HG02610 (cell line): ENCODE measurements around the gene ERF.

Experiments used
- ATAC-seq: cut with Tn5 transposase; IDR thresholded peaks from one replicate; pipeline ENCODE4 v1.9.1; 2021; ENCODE audit warnings: mild to moderate bottlenecking, moderate library complexity; ENCODE audit not compliant: unreplicated experiment

Gene ERF

DNA sequence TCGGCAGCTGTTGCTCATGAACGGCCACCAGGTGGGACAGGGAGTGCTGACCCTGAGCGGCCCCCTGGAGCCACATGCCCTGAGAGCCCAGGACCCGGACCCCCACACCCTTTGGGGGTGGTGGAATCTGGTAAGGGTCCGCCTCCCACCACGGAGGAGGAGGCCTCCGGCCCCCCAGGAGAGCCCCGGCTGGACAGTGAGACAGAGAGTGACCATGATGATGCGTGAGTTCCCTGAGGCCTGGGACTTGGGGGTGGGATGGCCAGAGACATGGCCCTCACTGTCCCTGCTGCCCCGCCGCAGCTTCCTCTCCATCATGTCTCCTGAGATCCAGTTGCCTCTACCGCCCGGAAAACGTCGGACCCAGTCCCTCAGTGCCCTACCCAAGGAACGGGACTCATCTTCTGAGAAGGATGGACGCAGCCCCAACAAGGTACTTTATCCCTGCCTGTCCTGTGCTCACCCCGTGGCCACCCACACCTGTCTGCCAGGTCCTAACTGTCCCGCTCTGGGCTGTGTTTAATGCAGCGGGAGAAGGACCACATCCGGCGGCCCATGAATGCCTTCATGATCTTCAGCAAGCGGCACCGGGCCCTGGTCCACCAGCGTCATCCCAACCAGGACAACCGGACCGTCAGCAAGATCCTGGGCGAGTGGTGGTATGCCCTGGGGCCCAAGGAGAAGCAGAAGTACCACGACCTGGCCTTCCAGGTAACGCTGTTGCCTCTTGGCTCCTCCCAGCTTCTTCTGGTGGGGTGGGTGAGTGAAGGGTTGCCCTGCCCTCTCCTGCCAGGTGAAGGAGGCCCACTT is 32.3 kb upstream of the ERF start:
- ATAC-seq, result no peak

DNA sequence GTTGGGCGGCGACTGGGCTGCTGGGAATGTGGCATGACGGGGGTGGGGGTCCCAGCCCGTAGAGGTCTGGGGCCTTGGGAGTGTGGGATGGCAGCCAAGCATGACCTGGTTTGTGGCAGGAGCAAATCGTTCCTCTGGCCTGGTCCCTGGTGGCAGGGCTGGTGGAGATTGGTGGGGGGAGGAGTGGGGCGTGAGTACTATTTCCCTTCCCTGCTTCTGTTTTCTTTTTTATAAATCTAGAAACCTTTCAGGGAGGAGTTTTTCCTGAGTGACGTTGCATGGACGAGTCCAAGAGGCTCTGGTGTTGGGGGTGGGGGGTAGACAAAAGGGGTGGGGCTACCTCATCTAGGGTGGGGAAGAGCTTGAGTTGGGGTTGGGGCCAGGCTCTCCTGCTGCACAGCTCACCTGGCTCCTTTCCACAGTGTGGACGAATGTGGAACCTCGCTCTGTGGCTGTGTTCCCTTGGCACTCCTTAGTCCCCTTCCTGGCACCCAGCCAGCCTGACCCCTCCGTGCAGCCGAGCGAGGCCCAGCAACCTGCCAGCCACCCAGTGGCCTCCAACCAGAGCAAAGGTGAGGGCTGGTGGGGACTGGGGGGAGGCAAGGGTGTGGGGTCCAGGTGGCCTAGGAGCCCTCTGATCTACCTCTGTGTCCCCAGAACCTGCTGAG is 31.6 kb upstream of the ERF start:
- no peak for ATAC-seq

DNA sequence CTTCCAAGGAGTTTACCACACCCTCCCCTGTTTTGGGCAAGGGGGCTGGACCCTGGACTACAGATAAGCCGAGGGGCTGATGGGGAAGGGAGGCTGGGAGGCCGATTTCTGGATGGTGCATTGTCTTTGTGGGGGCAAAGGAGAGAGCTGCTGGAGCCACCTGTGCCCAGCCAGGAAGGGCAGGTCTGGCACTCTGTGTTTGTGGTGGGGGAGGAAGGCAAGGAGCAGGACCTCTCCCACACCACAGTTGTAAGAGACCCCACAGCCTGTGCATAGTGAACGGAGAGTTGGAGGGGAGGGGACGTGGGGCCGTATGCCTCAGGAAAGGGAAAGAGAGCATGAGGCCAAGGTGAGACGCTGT is 31.0 kb upstream of the ERF start:
- no peak for ATAC-seq

DNA sequence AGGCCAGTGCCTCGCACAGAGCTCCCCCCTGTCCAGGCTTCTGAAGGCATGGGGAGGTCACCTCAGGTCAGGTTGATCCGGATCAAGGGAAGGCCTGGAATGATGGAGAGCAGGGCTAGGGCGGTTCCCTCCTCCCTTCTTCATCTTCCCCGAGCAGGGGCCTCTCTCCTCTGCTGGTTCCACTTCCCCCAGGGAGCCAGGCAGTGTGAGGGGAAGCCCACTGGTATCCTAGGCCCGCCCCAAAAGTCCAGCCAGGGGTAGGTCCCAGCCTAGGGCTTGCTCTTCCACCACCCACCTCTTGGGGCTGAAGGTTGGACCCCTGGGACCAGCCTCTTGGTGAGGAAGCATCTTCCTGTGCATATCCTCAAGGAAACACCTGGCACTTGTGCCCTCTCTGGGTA is 30.6 kb upstream of the ERF start:
- no peak for ATAC-seq

DNA sequence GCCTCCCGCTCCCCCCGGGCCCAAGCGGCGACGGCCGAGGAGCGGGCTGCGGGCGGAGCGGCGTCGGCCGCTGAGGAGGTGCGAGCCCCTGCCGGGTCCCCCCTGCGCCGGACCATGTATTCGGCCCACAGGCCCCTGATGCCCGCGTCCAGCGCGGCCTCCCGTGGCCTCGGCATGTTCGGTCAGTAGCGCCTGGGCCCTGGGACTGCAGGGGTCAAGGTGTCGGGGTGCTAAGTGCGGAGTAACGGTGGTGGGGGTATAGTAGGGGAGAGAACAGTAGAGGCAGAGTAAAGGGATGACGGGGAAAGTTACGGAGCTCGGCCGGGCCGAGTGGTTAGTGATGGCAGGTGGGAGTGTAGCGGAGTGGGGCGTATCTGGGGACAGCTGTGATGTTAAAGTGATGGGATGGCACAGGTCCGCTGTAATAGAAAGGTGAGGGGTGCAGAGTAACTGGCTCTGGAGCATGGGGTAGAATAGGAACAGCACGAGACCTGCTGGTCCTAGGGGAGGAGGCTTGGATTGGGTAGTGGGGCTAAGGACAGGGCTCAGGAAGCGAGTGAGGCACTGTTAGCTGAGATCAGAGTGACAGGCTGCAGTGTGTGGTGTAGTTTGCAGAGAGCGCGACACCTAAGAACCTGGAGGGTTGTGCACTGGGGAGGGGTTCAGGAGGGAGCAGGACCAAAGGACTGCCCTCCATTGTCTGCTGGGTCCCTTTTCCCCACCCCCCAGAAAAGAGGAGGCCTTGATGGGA is 29.8 kb upstream of the ERF start:
- no peak for ATAC-seq

DNA sequence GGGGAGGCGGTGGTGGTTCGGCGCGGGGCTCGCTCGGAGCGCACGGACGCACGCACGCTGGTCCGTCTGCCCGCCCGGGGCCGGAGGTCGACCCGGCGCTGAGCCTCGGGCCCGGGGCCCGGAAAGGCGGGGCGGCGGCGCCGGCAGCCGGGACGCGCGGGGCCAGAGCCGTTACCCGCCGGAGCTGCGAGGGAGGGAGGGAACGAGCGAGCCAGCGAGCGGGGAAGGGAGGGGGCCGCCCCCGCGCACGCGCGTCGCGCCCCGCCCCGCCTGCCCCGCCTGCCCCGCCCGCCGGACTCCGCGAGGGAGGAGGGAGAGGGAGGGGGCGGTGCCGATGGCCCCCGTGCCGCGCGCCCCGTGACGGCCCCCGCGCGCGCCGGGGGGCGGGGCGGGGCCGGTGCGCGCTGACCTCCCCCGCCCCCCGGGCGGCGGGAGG is 29.2 kb upstream of the ERF start:
- peak; percentile 25 for ATAC-seq

DNA sequence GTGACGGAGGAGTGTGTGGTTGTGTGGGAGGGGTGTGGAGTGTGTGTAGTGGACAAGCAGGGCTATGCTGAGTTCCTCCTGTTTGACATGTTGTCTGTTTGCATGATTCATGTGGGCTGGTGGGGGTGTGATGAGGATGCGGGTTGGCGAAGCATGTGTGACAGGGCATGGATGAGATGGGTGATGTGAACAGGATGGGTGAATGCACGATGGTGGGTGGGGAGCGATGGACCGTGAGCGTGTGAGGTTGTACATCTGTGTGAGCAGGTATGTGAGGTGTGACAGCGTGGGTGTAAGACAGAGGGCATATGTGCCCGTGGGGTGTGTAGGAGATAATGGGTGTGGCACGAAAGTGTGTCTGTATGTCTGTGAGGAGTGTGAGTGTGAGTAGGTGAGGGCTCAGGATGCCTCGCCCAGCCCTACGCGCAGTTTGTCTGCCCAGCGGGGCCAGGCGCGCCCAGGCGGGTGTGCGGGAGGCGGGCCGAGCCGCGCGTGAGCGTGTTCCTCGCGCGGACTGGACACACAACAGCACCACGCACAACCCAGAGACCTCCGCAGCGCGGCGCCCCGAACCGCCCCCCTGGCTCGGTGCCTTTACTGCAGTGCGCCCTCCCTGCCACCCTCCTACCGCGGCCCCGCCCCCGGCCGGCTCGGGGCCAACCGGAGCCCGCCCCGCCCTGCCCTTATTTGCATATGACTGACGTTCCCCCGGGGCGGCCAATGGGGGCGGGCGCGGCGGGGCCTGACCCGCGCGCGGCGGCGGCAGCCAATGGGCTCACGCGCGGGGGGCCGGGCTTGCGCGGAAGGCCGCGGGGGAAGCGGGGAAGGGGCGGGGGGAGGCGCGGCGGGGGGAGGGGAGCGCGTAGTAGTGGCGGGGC is 28.5 kb upstream of the ERF start:
- peak; percentile 41 for ATAC-seq

DNA sequence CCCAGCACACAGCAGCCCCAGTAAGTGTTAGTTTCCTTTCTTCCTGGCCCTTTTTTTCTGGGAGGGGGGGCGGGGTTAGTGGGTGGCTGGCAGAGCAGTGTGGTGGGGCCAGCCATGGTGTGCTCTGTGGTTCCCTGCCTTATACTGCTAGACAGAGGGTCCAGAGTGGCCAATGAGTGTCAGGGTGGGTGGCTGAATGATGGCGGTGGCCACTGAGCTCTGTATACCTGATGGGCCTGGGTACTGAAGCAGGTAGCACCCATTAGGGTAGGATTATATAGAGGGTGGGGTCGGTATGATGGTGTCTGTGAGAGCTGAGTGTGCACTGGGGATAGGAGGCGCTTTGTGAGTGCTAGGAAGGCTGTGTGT is 27.9 kb upstream of the ERF start:
- no peak for ATAC-seq

DNA sequence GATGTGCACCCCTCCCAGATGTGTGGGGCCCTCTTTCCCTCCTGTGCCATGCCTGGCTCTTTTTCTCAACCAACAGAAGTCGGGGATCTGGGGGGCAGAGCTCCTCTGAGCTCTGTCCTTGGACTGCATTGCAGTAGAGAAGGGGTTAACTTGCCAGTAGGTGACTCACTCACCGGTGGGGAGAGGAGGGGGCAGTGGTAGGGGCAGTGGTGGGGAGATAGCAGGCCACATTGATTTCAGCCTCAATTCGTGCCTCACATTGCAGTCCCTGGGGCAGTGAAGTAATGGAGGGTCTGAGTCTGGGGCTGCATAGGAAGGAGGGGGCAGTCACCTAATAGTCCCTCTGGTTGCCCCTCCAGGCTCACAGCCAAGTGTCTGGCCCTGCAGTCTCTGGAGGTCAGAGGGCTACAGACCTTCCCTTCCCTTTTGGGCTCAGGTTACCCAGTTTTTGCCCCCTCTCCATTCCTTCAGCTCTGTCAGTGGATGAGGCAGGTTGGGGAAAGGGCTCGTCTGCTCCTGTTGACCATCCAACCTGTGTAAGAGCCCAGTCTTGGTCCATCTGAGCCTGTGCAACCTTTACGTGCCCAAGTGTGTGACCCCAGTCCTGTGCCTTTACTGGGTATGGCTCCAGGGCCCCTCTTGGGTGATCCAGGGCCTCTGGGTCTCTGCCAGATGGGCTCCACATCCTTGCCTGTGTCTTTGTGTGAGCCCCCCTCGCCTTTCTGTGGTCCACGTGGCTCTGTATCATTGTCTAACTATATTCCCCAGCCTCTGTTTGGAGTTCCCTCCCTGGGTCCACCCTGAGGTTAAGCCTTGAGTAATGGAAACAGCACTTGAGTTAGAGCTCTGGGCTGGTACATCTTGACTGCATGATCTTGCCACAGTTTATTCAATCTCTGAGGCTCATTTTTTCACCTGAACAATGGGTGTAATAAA is 27.2 kb upstream of the ERF start:
- no peak for ATAC-seq

DNA sequence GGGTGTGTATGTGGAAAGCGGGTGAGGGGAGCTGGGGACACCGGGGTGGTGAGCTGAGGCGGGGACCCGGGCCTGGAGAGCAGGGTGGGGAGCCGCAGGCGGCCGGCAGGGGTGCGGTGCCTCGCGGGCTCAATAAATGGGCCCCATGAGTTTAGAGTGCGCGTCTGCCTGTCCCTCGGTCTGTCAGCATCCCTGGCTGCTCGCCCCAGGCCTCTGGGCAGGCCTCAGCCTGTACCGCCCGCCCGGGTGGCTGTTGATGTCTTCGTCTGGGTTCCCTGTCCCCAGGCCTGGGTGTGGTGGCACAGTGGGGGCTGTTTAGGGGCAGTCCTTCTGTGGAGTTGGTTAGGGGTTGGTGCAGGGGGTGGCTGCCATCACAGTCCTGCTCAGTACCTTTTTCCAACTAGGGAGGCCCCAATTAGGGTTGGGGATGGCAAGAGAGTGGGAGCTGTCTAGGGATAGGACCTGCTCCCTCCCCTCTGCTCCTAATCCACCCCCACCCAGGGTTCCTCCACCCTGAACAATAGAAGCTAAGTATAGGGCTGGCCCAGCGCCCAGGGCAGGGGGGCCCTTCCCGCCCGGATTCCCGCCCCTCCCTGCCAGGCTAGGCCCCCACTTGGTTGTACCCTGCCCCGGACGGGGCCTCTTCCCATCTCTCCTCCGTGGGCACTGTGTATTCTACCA is 26.4 kb upstream of the ERF start:
- ATAC-seq, result no peak

DNA sequence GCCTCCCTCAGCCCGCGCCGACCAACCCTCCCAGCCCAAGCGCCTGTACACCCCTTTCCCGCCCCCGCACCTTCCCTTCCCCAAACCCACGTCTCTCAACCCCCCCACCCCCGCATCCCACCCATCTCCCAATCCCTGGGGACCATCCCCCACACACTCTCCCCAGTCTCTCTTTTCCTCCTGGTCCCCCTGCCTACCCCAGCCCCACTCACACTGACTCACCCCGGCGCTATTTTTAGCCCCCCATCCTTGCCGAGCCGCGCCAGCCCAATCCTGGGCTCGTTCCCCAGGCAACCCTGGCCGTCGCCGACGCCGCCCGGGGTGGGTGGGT is 25.9 kb upstream of the ERF start:
- ATAC-seq, result no peak

DNA sequence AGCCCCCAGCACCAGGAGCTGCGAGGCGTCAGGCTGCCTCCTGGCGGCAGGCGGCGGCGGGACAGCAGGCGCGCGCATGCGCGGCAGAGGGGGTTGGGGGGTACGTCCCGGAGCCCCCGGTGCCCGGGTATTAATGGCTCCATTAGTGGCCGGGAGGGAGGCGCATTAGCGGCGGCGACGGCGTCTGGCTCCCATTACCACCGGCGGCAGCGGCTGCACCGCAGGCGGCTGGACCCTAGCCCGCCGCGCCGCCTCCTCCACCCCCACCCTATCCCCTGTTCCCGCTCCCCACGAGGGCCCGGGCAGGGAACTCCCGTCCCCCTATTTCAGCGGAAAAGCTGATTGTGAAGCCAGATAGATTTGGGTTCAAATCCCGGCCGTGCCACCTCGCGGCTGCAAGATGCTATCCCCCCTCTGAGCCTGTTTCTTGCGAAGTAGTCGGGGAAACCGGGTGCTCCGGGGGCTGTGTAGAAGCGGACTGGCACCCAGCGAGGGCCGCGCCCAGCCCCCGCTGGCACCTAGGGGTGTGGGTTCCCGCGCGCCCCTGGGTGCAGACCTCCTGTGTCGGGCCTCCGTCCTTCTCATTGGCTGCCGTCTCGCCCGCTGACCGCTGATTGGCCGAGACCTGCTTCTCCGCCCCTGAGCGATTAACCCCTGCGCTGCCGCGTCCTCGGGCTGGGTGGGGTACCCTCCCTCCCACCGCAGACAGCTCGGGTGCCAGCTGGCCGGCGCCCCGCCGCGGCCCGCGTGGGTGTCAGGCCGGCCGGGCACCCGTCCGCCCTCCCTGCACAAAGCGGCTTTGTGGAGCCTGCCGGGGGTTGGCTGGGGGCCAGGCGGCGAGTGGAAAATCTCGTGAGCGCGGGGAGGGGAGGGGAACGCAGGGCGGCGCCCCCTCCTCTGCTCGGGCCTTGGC is 25.2 kb upstream of the ERF start:
- ATAC-seq, result peak; percentile 15

DNA sequence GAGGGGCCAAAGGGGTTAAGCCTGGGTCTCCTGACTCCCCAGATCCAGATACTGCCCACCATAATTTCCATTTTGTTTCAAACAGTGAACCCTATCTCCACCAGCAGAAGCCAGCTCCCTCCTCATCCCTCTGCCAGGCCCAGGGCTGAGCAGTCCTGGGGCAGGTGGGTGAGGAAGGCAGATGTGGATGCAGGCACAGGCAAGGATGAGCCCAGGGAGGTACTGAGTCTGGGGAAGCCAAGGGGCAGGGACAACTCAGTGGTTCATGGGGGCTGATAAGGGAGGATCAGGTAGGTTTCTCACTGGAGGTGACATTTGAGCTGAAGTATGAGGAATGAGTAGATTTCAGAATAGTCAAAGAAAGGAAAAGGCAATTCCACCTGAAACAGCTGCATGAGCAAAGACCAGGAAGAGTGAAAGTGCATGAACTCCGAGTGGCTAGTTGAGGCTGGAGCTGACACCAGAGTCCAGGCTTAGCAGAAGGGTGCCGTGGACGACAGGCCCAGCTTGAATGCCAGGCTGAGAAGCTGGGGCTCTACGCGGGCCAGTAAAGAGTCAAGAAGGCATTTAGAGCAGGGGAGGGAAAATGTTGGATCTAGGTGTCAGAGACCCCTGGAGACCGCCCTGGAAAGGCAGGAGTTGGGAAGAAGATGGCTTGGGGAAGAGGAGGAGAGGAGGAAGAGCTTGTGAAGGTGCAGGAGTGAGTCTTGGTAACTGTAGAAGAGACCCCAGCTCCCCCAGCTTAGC is 24.4 kb upstream of the ERF start:
- no peak for ATAC-seq

DNA sequence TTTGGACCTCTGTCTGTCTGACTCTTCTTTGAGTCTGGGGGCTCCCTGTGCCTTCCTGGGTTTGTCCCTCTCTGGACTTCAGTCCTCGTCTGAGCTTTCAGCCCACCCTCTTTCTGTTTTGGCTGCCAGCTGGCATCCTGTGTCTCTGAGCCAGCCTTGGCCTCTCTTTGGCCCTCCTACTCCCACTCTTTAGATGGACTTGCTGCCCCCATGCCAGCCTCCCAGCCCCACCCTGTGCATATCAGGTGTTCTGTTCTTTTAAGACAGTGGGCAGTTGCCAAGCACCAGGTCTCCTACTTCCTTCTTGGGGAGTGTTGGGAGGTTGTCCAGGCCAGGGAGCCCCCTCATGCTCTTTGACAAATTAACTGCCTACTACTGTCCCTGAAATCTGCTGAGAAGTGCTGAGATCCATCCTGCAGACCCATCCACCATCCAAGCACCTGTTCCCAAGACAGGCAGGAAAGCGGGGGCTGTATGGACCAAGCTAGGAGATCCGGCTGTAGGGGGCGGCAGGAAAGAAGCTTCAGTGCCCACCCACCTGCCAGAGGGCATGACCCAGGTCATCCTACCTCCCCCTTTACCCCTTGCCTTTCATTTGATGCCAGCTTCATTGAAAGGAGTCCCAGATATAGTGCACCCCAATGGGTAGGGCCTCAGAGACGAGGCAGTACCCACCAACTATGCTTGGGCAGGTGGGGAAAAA is 23.7 kb upstream of the ERF start:
- ATAC-seq, result no peak

DNA sequence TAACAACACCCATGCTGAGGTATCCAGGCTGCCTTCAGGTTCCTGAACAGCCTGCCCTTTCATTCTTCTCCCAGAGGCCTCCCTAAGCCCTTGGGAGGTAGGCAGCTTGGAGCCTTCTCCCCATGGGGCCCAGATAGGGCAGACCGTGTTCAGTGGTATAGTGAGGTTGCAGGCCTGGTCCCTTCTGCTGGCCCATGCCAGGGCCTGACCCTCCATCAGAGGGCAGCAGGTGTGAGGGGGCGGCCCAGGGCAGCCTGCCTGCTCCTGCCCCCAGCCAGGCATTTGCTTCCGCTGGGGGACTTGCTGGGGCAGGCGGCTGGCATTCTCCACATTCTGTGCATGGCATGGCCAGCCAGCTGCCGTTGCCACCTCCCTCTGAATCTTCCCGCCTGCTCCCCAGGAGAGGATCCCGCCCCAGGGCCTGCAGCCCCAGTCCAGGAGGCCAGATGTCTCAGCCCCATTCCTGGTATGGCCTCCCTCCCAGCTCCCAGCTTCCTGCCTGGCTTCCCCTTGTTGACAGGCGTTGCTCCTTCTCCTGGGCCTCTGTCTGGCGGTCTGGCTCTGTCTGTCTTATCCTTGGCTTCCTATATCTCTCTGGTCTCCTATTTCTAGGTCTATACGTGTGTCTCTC is 23.0 kb upstream of the ERF start:
- no peak for ATAC-seq

DNA sequence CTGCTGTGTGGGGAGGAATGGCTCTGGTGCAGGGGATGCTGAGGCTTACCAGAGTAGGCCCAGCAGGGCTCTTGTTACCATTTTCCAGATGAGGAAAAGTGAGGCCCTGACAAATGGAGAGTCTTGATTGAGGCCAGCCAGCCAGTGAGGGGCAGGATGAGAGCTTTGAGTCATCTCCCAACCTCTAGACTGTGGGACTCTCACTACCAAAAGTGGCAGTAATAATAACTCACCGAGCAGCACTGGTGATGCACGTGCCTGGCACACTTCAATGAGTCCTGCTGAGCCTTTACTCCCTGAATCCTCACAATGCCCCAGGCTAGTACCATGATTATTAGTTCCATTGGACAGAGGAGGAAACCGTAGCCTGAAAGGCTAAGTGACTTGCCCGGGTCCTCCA is 21.9 kb upstream of the ERF start:
- no peak for ATAC-seq

DNA sequence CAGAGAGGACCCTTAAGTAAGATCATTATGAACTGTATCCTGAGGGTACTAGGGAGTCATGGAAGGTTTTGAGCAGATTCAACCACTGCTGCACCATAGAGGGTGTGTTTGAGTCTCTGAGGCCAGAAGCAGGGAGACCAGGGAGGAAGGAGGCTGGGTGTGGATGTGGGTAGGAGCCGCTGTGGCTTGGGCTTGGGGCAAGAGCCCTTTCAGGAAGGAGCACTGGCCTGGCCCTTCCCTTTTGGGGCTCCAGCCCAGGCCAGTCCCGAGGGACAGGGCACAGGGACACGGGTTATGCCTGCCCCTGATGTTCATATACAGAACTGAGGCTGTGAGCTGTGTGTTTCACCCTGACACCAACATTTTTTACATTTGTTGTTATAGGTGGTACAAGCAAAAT is 21.4 kb upstream of the ERF start:
- ATAC-seq, result no peak
